Stimulated activated CD8-positive, alpha-beta memory T cell treated with anti-CD3 and anti-CD28 coated beads, Interleukin-7, amount 100 ng/mL, for 1 hour (primary cell): ENCODE results near the gene HIRA.
"Not testable (repeated sequence)": the region's sequence is repeated elsewhere in the genome, so short reads cannot be mapped to it uniquely, and the experiment has no call there.

Experiments
- DNase-seq, 2 donors: peaks; one replicate each; pipeline ENCODE4 v3.0.0-alpha.2; 2020; ENCODE audit warnings: low read depth in 2 of 2

Gene HIRA

GRCh38 chr22:19325296-19325948, 106.1 kb downstream of the HIRA start:
- no peak for DNase-seq

- not testable (repeated sequence) for DNase-seq
Measured at GRCh38 chr22:19323420-19323819, 108.1 kb downstream of the HIRA start.

- DNase-seq = no peak
Measured at GRCh38 chr22:19321757-19322156, 109.8 kb downstream of the HIRA start.

- DNase-seq = not testable (repeated sequence)
Measured at GRCh38 chr22:19320136-19320535, 111.4 kb downstream of the HIRA start.

- DNase-seq = no peak
Measured at GRCh38 chr22:19319281-19319680, 112.3 kb downstream of the HIRA start.

GRCh38 chr22:19317865-19318264, 113.7 kb downstream of the HIRA start:
- no peak for DNase-seq

GRCh38 chr22:19307872-19308271, 123.7 kb downstream of the HIRA start:
- DNase-seq = no peak

GRCh38 chr22:19306535-19306934, 125.0 kb downstream of the HIRA start:
- not testable (repeated sequence) for DNase-seq

GRCh38 chr22:19304547-19304946, 127.0 kb downstream of the HIRA start:
- no peak for DNase-seq

- DNase-seq = no peak
Measured at GRCh38 chr22:19303785-19304184, 127.7 kb downstream of the HIRA start.

- no peak for DNase-seq
Measured at GRCh38 chr22:19295733-19296132, 135.8 kb downstream of the HIRA start.

GRCh38 chr22:19292458-19293230, 138.9 kb downstream of the HIRA start:
- no peak for DNase-seq

GRCh38 chr22:19291580-19292457, 139.7 kb downstream of the HIRA start, which contains the start of gene CLTCL1:
Gene CLTCL1, minus strand, starts transcription at chr22:19291719. Its CDS starts 78 bp downstream, at chr22:19291641.
- DNase-seq = peak; percentile 34 to 44

- no peak for DNase-seq
Measured at GRCh38 chr22:19291218-19291579, 140.3 kb downstream of the HIRA start.

- DNase-seq = no peak
Measured at GRCh38 chr22:19290400-19291217, 140.9 kb downstream of the HIRA start.

- DNase-seq = no peak
Measured at GRCh38 chr22:19289475-19290161, 141.9 kb downstream of the HIRA start.

GRCh38 chr22:19287889-19288288, 143.6 kb downstream of the HIRA start:
- no peak for DNase-seq

GRCh38 chr22:19287076-19287707, 144.3 kb downstream of the HIRA start:
- no peak for DNase-seq

GRCh38 chr22:19285831-19286230, 145.7 kb downstream of the HIRA start:
- no peak for DNase-seq
